Esophagus mucosa (tissue), 1 donor: ENCODE measurements around the gene COL16A1. TPM values are rescaled to one million over a fixed set of nuclear protein-coding genes. Genes with fewer than 3 reads are reported as not detected.

Experiments used
- ATAC-seq: fragments of 200-7000 bp; cut with Tn5 transposase; one replicate; pipeline ENCODE4 v1.9.1; 2020
- total RNA-seq: library from RNA; stranded (reverse); gene quantifications from one replicate; pipeline ENCODE4 v1.2.4, GENCODE V29; 2023
- donor health status: DM: yes; HTN: yes; CAD: no.

The COL16A1 gene
- total RNA-seq, 1 donor from 2014 or later, result 11.8 TPM

DNA sequence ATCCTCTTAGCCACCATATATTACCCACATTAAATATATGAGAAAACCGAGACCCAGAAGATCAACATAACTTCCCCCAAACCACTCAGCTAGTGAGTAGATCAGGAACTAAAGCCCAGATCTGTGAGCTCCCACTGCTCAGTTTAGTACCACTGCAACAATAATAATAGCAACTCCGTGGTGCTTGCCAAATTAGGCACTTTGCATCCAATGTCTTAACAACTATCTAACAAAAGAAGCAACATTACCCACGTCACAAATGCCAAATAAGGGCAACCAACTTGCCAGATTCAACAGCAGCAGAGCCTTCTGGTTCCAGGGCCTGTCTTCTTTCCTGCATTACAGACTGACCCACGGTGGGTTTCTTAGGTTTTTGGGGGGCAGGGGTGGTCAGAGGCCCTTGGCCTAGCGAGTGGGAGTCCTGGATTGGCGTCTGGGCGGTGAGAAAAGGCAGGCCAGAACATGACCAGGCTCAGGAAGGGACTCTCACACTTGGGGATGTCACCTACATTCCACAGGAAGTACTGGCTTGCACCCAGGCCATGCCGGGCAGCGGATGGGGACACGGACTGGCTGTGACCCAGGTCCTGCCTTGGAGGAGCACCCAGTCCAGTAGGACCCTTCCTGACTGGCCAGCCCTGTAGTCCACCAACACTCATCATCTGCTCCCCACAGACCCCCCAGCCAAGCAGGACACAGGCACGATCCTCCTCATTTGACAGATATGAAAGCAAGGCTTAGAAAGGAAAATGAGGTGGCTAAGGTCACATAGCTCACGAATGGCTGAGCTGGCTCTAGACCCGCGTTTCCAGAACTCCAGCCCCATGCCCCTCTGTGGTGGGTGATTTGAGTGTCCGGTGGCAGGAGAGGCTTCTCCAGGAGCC lies 81.7 kb downstream of the COL16A1 start:
- ATAC-seq, result no peak

DNA sequence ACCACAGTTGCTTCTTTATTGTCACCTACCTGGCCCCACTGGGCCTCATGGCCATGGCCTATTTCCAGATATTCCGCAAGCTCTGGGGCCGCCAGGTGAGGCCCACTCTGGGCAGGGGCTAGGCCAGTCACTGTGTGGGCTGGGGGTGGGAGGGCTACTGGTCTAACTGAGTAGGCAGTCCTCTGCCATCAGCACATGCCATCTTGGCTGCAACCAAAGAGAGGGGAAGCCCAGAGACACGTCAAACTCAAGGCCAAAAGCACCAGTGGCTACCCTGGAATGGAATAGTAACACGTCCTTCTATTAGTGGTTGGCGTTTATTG lies 82.4 kb downstream of the COL16A1 start:
- no peak for ATAC-seq

DNA sequence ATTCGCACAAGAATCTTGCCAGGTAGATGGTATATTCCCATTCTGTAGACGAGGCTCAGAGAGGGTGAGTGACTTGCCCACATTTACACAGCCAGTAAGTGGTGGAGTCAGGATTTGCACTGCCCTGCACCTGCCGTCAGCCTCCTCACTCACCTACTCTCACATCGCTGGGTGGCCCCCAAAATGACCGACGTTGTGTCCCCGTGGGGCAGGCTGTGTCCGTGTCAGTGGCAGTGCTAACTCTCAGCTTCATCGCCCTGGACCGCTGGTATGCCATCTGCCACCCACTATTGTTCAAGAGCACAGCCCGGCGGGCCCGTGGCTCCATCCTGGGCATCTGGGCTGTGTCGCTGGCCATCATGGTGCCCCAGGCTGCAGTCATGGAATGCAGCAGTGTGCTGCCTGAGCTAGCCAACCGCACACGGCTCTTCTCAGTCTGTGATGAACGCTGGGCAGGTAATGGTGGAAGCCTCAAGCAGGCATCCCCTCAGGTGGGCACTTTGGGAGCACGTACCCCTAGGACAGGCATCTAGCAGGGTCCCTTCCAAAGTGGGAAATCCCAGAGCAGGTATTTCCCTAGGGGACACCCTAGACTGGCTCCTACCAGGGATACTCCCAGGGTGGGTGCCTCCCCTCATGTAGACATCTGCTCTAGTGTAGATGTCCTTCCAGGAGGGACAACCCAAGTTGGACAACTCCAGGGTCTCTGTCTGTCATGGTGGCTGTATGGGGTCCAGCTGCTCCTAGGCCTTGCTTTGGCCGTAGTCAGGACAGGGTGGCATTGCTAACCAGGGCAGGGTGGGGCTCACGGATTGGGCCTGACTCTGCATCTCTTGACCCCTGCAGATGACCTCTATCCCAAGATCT lies 83.0 kb downstream of the COL16A1 start:
- ATAC-seq, result no peak

DNA sequence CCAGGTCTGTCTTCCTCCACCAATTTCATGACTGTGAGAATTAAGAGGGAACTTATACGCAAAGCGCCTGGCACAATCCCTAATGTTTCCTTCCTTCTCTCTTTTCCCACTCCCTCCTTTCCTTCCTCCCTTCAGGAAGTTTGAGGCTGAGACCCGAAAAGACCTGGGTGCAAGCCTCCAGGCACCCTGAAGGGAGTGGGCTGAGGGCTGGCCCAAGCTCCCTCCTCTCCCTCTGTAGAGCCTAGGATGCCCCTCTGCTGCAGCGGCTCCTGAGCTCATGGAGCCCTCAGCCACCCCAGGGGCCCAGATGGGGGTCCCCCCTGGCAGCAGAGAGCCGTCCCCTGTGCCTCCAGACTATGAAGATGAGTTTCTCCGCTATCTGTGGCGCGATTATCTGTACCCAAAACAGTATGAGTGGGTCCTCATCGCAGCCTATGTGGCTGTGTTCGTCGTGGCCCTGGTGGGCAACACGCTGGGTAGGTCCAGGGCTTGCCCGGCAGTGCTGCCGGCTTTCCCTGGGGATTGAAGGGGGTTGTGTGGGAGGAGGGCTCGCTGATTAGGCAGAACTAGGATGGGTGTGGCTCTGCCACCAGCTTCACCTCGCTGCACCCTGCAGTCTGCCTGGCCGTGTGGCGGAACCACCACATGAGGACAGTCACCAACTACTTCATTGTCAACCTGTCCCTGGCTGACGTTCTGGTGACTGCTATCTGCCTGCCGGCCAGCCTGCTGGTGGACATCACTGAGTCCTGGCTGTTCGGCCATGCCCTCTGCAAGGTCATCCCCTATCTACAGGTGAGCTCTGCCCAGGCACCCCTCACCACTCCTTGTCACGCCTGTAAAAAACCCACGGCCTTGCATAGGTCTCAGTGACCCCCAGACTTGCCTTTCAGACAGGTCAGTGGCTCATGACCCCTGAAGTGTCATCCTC lies 84.6 kb downstream of the COL16A1 start:
- no peak for ATAC-seq

DNA sequence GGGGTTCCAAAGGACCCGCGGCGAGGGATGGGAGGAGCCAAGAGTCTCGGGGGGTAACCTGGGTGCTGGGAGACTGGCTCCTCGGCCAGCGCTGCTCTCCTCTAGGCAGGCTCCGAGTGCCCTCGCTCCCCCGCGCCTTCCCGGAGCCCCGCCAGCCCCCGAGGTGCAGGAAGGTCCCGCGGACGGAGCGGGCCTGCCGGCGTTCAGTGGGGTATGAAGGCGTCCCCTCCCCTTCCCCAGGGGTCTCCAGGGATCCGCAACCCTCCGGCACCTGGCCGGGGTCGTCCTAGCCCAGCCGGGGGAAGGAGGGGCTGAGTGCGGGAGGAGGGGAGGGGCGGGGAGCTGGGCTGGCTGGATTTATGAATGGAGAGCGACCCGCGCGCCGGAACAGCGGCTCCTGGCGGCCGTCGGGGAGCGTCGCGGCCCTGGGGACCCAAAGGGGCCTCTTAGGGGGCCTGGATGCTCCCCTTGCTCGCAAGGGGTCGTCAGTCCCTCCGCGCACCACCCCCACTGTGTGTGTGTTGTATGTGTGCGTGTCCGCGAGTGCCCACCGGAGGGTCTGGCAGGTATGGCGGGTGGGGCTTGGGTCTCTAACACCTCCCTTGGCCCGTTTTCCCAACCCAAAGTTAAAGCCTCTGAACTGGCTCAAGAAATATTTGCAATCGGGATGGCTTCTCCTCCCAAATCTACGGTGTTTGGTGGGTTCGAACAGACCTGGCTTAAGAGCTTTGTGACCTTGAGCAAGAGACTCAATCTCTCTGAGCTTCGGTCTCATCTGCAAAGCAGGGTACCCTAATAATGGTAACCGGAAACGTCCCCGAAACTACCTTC lies 85.7 kb downstream of the COL16A1 start:
- peak; percentile 17 for ATAC-seq

DNA sequence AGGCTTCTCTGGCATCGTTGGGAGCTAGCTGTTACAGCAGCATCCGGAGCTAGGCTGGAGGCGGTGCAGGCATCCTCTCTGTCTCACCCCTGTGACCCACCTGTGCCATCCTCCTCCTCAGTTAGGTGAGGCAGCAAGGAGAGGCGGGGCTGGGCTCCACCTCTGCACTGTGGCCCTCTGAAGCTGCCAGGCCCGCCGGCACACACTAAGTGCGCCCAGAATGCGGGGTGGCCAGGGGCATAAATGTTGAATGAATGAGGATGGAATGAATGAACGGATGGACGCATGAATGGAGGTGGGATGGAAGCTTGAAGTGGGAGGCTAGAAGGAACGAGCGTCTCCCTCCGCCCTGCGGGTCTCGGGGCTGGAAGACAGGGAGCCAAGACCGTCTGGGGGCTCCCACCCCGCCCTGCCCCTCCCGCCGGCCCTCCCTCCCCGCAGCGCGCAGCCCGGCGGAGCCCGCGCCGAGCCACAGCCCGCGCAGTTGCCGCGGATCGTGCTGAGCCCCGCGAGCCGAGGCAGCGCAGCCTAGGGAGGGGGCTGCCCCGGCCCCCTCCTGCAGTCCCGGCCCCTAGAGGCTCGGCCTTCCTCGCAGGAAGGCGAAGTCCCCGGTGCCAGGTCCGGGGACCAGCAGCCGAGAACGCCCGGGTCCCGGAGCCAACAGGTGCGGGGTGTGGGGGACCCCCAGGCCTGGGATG lies 86.5 kb downstream of the COL16A1 start, which contains the start of gene HCRTR1:
HCRTR1 (plus strand) TSS at position 472 of the 698 bp plus-strand sequence. CDS start 1,504 bp downstream, outside the sequence.
- no peak for ATAC-seq

DNA sequence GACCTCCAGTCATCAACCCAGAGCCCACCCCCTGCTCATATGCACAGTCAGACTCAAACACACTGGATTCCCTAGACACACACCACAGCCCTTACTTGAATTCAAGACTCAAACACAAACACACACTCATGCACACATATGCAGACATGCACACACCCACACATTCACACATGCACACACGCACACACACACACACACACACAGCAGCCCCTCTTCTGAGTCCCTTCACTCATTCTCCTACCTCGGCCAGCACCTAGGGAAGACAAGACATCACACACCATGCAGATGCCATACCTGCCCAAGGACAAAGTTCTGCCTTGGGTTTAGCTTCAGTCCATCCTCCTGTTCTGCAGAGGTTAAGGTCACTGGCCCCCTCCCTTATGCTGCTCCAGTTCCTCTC lies 87.9 kb downstream of the COL16A1 start:
- no peak for ATAC-seq

DNA sequence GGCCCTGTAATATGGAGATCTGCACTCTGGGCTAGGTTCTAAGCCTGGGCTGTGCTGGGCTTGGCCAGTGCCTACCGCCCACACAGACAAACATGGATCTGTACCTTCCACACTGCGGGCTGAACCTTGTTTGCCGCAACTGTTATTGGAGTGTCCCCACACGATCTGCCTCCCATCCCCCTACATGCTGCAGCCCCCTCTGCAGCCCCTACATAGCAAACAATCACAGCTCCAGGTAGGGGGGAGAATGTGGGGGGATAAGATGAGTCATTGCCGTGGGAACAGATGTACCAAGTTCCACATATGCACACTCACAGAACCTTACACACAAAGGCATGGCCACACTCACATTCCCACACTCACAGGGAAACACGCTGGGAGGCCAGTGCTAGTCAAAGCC lies 88.4 kb downstream of the COL16A1 start:
- ATAC-seq, result no peak

DNA sequence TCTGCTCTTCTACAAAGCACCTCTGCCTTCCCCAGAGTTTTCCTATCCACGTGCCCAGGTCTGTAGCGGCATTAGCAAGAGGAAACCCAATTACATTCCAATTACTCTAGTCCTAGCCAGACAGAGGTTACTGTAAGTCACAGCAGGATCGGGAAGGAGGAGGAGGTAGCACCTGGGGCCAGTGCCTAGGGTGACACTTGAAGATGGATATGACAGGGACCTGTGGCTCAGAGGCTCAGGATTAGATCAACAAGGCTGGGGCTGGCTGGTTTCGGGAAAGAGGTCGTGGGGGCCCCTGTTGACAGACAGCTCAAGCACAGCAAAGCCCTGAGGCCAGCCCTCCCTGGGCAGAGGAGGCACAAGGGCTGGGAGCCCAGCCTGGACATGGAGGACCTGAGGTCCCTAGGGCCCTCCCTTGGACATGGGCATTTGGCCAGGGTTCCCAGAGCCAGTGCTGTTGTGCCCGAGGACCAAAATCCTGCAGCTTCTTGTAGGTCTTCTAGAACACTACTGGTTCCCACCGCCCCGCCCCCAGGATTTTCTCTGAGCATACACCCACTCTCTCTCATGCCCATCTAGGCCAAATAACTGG lies 89.3 kb downstream of the COL16A1 start:
- ATAC-seq, result no peak

DNA sequence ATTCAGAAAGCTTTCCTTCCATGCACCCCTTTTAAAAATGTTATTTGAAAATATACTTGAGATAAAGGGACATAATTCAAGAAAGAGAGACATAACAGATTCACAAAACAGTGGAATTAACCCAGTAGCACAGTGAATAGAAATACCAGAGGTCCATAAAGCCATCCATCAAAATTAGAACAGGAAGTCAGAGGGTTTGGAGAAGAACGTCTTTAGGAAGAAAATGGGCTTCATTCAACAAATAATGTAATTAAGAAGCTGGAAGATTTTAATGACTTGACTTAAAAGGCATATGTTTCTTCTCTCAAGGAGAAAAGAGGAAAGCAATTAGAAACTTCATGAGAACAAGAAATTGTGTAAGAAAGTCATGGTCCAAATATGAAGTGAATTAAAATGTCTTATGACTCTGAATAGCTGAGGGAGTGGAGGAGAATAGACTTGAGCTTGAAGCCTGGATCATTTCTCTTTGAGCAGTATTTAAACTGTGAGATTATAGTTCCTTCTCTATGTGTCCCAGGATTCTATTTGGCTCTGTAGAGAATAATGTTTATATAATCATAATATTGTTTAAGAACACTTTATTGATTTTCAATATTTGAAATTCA lies 94.2 kb downstream of the COL16A1 start:
- no peak for ATAC-seq

DNA sequence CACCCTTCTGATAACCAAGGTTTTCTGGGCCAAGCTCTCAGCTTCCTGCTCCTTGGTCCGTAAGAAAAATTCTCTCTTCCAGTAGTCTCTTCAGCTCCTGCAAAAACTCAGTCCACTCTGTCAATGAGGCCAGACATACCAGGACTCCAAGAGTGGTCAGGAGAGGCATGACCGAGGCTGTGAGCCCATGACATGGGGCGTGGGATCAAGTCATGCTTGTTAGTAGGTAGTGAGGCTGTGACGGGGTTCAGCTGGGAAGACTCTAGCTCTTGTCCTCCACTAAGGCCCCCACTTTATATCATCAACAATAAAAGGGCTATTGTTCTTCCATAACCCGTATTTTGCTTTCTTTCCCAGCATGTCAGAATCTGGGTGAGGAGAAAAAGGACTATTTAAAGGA lies 96.5 kb downstream of the COL16A1 start:
- ATAC-seq, result no peak

DNA sequence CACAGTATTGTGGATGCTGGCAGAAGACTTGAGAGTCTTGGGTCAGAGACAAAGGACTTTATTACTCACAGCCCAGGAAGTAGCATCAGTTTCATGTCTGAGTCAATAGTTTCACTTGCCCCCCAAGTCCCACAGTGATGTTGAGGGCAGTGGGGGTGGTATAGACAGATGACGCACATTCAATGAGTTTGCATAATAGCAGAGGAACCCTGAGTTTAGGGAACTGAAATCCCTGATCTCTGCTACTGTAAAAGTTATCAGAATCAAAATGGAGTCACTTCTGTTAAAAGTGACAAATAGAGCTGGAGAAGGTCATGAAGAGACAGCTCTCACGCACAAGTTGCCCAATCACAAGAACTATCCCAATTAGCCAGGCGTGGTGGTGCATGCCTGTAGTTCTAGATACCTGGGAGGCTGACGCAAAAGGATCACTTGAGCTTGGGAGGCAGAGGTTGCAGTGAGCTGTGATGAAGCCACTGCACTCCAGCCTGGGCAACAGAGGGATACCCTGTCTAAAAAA lies 97.8 kb downstream of the COL16A1 start:
- ATAC-seq, result no peak

Other genes starting within 250 kb of the COL16A1 start
- gene TINAGL1, start 127.5 kb downstream of the COL16A1 start, total RNA-seq, result 15.9 TPM
- gene HCRTR1, start 86.3 kb downstream of the COL16A1 start, total RNA-seq, result not detected
- gene PEF1, start 59.1 kb downstream of the COL16A1 start, total RNA-seq, result 44.0 TPM
- gene ADGRB2, start 60.3 kb upstream of the COL16A1 start, total RNA-seq, result 0.24 TPM
- gene SPOCD1, start 112.0 kb upstream of the COL16A1 start, total RNA-seq, result 0.68 TPM
- 100 TPM for gene PTP4A2, start 234.4 kb upstream of the COL16A1 start, total RNA-seq